HG03457 (cell line): ENCODE results near the gene TIPARP.
"Not testable (repeated sequence)": the region's sequence is repeated elsewhere in the genome, so short reads cannot be mapped to it uniquely, and the experiment has no call there.

Source experiments
- ATAC-seq: cut with Tn5 transposase; IDR thresholded peaks from one replicate; pipeline ENCODE4 v1.9.1; 2021; ENCODE audit warnings: moderate number of reproducible peaks; ENCODE audit not compliant: unreplicated experiment

TIPARP gene

GRCh38 chr3:156737049-156737448 is 62.7 kb downstream of the TIPARP start:
- ATAC-seq = not testable (repeated sequence)

GRCh38 chr3:156738251-156738650 is 63.9 kb downstream of the TIPARP start:
- no peak for ATAC-seq

GRCh38 chr3:156739976-156740375 is 65.6 kb downstream of the TIPARP start:
- no peak for ATAC-seq

GRCh38 chr3:156740581-156740980 is 66.2 kb downstream of the TIPARP start:
- not testable (repeated sequence) for ATAC-seq

GRCh38 chr3:156741935-156742334 is 67.5 kb downstream of the TIPARP start:
- no peak for ATAC-seq

- no peak for ATAC-seq
Measured at GRCh38 chr3:156742401-156742800, 68.0 kb downstream of the TIPARP start.

- no peak for ATAC-seq
Measured at GRCh38 chr3:156743859-156744258, 69.5 kb downstream of the TIPARP start.

GRCh38 chr3:156744631-156745030 is 70.2 kb downstream of the TIPARP start:
- ATAC-seq = no peak

GRCh38 chr3:156745766-156746165 is 71.4 kb downstream of the TIPARP start:
- ATAC-seq = no peak

- no peak for ATAC-seq
Measured at GRCh38 chr3:156747046-156747445, 72.7 kb downstream of the TIPARP start.

GRCh38 chr3:156749244-156749643 is 74.9 kb downstream of the TIPARP start:
- ATAC-seq = no peak

- ATAC-seq = no peak
Measured at GRCh38 chr3:156750191-156750873, 75.9 kb downstream of the TIPARP start.

GRCh38 chr3:156750874-156751245 is 76.5 kb downstream of the TIPARP start:
- no peak for ATAC-seq

GRCh38 chr3:156751461-156752025 is 77.2 kb downstream of the TIPARP start:
- ATAC-seq = no peak
